Stimulated activated CD4-positive, alpha-beta T cell treated with anti-CD3 and anti-CD28 coated beads, TNF-alpha, amount 100 ng/mL, for 1 hour (primary cell): ENCODE data around the gene DPF3.

ENCODE experiments used
- DNase-seq, 3 donors: peaks; one replicate each; pipeline ENCODE4 v3.0.0-alpha.2; 2020; ENCODE audit warnings: low read depth in 3 of 3, low spot score in 1 of 3

DPF3 gene

DNA sequence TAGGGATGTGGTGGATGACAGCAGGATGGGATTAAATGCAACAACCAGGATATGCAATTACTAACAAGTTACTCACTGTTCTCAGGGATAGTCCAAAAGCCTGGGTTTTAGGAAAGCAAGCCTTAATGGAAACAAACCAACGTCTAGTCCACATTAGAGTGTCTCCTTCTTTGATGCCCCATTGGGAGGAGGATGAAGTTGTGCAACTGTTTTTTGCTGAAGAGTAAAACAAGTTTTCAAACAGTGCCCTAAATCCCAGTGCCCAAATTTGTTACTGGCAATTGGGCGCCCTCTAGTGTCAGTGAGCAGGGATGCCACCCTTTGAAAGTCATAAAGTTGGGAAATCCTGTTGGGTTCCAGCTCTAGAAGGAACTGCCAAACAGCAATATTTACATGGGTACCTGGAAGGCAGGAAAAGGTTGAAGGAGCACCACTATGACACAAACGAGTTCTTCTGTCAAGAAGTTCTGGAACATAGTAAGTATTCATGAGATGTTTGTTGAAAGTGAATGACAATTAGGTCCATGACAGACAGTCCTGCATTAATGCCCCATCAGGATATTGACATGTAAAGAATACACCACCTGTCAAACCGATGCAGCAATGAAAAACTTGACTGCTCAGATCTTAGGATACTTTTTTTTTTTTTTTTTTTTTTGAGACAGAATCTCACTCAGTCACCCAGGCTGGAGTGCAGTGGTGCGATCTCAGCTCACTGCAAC lies 11.1 kb upstream of the DPF3 start:
- peak; percentile 35 to 41 (median 36) for DNase-seq

- DNase-seq: no peak
Measured at GRCh38 chr14:72904218-72904617, 10.3 kb upstream of the DPF3 start.

DNA sequence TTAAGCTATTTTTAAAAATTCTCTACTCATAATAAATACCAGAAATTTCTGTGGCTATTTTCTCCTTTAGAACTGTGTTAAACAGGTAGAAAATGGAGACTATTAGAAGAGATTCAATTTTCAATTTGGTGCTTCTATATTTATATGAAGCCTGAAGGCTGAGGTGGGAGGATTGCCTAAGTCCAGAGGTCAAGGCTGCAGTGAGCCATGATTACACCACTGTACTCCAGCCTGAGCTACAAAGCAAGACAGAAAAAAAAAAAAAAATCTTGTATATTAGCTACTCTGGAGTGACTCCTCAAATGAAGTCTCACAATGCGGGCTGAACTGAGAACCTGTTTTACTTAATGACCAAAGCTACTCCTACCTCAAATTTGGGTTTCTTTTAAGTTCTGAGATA lies 9.8 kb upstream of the DPF3 start:
- no peak for DNase-seq

GRCh38 chr14:72902801-72903530 lies 9.1 kb upstream of the DPF3 start:
- DNase-seq: no peak

GRCh38 chr14:72901361-72901760 lies 7.5 kb upstream of the DPF3 start:
- DNase-seq: no peak

DNA sequence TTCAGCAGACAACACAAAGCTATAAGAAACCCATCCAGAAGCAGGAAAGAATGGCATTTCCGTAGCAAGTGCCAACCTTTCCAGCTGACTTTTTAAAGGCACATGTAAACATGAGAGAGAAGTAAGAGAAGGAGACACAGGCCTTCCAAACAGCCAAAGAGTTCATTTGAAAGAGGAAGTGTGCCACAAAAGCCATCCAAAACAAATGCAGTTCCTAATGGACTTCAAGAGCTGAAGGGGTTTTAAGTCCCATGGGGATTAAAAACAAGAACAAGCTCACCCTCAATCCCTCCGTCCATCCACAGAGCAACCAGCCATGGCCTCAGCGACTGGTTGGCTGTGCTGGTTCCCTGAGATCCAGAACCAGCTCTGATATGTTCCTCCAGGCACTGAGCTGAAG lies 4.5 kb upstream of the DPF3 start:
- DNase-seq: no peak

DNA sequence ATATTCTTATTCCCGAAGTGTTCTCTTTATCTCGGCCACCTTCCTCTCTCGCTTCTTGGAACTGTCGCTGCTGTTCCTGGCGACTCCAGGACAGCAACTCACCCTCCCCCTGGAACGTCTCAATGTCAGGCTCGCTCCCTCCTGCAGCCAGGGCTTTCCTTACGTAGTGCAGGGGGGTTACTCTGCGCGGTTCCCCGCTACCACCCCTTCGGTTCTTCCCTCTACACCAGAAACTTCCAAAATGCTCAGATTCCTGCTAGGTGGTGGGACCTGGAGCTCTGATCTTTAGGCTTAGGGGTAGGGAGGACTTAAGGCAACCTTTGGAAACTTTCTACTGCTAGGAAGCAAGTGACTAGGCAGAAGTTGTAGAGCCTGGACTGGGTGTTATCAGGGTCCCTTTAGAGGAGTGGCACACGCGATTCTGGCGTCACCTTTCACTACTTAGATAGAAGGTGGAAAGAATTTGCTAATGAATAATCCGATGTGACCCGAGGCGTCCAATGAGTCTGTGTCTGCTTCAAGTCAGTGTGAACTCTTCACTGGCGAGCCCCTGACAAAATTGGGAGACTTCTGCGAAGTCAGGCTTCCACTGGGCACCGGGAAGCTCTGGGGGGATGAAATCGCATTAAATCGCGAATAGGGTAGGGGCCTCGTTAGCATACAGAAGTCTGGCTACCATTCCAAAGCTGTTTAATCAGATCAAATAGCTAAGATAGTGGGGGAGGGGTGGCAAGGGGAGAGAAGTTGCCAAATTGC lies 900 bp upstream of the DPF3 start:
- no peak for DNase-seq

- no peak for DNase-seq
Measured at GRCh38 chr14:72894323-72894622, 372 bp upstream of the DPF3 start.

GRCh38 chr14:72892879-72893635 lies 844 bp downstream of the DPF3 start:
- peak in 1 of 3 donors; percentile 6 for DNase-seq

DNA sequence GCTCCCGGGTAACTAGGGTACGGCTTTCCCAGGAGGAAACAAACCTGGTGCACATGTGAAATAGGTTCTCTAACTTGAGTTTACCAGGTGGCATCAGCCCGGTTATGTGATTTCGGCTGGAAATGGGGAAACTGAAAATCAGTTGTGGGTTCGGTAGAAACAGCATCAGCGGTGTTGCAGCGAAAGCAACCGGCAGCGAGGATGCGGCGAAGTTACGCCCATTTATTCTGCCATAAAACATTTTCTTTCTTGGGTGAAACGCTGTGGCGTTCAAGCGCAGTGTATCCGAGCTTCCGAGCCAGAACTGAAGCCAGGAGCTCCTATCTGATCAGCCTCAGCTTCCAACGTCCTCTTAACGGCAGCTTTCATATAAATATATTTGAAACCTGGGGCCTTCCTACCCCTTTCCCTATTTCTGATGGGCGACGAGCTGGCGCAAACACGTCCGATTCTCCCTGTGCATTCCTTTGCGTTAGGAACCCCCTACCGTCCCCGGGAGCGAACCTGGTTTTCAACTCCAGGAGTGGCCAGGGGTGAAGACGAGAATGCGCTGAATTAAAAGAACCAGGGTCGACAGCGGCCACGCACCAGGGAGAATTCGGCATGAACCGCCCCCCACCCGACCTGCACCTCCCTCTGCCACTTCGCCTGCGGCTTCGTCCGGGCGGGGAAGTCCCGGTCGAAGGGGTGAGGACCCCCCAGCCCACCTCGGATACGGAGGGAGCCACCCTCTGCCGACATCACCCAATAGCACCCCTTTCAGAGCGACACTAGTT lies 1.6 kb downstream of the DPF3 start:
- peak in 1 of 3 donors; percentile 16 for DNase-seq

- DNase-seq: no peak
Measured at GRCh38 chr14:72891666-72892102, 2.2 kb downstream of the DPF3 start.

DNA sequence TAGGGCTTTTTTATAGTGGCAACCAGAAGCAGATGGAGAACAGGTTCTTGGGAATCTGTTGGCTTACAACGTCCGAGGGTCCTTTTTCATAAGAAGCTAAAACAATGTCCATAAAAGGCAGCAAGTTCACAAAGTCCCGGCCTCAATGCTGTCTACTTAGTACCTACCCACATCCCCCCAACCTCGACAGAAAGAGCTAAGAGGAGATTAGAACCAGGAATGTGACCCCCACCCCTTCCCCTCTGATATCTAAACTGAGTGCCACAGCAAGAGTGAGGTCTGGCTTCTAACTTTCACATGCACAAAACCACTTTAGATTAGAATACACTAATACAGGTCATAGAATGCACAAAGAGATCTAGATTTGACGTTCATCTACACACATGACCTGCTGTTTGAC lies 4.5 kb downstream of the DPF3 start:
- no peak for DNase-seq

DNA sequence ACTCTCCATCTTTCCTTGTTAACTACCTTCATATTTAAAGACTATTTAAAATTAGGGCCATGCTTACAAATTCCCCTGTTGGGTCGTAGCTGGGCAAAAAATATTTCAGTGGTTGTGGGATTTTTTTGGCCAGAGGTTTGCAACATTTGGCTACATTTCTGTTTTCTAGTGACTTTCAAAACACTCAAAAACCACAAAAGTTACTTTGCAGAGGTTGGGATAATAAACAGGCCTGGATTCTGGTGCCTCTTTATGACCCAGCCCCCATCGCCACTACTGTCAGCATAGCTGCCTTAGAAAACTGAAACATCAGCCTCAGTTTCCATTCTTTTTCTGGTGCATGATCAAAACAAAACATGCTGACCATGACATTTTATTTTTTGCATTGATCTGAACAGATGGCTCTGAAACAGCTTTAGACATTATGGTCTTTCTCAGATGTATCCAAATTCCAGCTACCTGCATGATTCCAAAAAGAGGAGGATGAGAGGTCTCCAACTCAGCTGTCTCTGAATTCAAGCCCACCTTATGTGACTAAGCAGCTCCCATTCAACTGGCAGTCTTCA lies 5.2 kb downstream of the DPF3 start:
- no peak for DNase-seq

- no peak for DNase-seq
Measured at GRCh38 chr14:72888192-72888591, 5.7 kb downstream of the DPF3 start.

GRCh38 chr14:72887514-72887913 lies 6.4 kb downstream of the DPF3 start:
- DNase-seq: no peak

DNA sequence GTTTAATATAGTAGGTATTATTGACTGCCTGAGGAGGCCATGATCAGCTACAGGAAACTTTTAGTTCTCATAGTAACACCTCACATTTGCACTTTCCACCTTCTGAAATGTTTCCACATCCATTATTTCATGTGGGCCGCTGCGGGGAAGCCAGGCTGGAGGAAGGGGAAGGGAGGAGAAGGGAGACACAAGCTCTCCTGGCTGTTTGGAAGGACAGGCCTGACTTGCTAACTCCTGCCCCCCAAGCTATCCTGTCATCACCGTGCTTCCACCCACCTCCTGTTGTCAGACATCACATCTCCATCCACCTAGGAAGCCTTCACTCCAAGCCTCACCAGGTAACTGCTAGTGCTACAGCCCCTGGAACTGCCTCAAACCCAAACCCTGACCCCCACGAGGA lies 9.5 kb downstream of the DPF3 start:
- no peak for DNase-seq

DNA sequence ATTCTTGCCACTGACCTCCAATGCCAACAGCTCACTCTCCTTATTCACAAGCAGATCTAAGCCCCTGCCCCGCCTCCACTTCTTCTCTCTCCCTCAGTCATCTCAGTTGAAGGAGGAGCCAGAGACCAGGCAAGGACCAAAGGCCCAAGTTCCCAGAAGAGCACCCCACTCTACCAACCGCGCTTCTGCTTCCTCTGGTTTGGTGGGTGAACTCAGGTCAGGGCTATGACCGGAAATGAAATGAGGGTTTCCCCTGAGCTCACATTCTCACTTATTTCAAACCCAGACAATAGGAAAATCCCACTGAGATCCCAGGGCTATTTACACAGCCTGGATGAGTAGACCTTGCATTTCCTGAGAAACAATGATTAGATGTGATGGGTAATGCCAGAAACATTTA lies 9.9 kb downstream of the DPF3 start:
- no peak for DNase-seq

DNA sequence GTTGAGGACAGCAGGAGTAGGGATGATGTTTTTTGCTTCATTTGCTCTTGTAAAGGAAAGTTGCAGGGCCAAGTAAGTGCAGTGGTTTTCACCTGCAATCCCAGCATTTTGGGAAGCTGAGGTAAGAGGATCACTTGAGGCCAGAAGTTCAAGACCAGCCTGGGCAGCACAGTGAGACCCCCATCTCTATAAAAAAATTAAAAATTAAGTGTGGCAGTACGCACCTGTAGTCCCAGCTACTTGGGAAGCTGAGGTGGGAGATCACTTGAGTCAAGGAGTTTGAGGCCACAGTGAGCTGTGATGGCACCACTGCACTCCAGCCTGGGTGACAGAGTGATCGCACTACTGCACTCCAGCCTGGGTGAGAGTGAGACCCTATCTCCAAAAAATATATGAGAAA lies 10.8 kb downstream of the DPF3 start:
- no peak for DNase-seq

DNA sequence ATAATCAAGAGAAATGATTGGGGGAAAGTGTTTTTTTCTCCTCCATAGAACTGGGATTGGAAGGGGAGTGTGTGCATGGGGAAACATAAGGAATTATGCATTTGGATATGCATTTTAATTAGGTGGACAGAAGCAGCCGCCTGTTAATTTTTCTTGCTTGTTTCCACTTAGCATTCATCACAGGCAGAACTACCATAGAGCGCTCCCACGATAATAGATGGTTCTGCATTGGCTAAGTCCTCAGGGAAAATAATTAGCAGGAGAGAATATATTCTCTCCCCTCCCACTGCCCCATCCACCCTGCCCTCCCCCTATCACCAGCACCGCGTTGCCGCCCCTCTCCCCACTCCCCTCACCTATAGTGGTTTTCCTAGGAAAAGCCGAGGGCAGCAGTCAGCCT lies 11.4 kb downstream of the DPF3 start:
- no peak for DNase-seq

- no peak for DNase-seq
Measured at GRCh38 chr14:72882047-72882446, 11.9 kb downstream of the DPF3 start.
